ENCODE measurements around the gene UGT1A4. TPM values are rescaled to one million over a fixed set of nuclear protein-coding genes. Genes with fewer than 3 reads are reported as not detected.

UGT1A4 gene
- total RNA-seq, 1 donor from 2014 or later = not detected

- Histone ChIP-seq H3K4me3 (no peak overlapping the region), H3K36me3 (no peaks in the 10 kb centered on the region), H3K27me3 (no peaks in the 10 kb centered on the region), H3K9me3 (no peaks in the 10 kb centered on the region), H3K27ac (no peak overlapping the region), H3K4me1 (no peaks in the 10 kb centered on the region)
- intact Hi-C loops (cut with DNase I) = no loop called here
- TF ChIP-seq CTCF (IDR thresholded peaks at IDR 0.05) = no peak
- no peak for DNase-seq (ENCODE audit: low spot score in 2 of 2)
Measured at GRCh38 chr2:233758141-233758540, 39.6 kb downstream of the UGT1A4 start.

DNA sequence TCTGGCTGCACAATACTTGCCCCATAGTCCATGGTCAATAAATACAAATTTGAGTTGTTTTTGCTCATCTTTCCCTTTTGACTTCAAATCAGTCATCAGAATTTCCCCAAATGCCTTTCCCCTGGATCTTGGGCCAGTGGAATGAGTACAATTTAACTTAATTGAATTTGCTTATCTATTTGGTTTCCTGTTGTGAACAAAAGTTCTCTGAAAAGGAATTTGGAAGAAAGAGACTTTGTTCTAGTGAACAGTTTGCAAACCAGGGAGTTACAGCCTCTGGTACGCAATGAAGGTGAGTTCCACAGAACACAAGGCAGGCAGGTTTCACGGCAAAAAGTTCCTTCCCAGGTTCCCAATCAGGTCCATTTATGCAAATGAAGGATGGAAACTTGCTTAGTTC, 40.3 kb downstream of the UGT1A4 start:
- no peaks in the 10 kb centered on the region for H3K9me3 ChIP-seq
- no peak for DNase-seq (ENCODE audit: low spot score in 2 of 2)
- H3K4me1 ChIP-seq = no peaks in the 10 kb centered on the region
- H3K27ac ChIP-seq = no peak overlapping the region
- H3K27me3 ChIP-seq = no peaks in the 10 kb centered on the region
- H3K36me3 ChIP-seq = no peaks in the 10 kb centered on the region
- H3K4me3 ChIP-seq = no peak overlapping the region
- TF ChIP-seq CTCF (IDR thresholded peaks at IDR 0.05) = no peak
- intact Hi-C loops (cut with DNase I) = no loop called here

DNA sequence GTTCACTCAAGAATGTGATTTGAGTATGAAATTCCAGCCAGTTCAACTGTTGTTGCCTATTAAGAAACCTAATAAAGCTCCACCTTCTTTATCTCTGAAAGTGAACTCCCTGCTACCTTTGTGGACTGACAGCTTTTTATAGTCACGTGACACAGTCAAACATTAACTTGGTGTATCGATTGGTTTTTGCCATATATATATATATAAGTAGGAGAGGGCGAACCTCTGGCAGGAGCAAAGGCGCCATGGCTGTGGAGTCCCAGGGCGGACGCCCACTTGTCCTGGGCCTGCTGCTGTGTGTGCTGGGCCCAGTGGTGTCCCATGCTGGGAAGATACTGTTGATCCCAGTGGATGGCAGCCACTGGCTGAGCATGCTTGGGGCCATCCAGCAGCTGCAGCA, 41.5 kb downstream of the UGT1A4 start, which contains the start of gene UGT1A1:
Gene UGT1A1 (plus strand): TSS at position 228 of the 400 bp plus-strand sequence. CDS start 18 bp downstream, at position 246.
- H3K4me3 ChIP-seq = no peak within 1 kb of the TSS
- TF ChIP-seq CTCF (IDR thresholded peaks at IDR 0.05) = no peak

DNA sequence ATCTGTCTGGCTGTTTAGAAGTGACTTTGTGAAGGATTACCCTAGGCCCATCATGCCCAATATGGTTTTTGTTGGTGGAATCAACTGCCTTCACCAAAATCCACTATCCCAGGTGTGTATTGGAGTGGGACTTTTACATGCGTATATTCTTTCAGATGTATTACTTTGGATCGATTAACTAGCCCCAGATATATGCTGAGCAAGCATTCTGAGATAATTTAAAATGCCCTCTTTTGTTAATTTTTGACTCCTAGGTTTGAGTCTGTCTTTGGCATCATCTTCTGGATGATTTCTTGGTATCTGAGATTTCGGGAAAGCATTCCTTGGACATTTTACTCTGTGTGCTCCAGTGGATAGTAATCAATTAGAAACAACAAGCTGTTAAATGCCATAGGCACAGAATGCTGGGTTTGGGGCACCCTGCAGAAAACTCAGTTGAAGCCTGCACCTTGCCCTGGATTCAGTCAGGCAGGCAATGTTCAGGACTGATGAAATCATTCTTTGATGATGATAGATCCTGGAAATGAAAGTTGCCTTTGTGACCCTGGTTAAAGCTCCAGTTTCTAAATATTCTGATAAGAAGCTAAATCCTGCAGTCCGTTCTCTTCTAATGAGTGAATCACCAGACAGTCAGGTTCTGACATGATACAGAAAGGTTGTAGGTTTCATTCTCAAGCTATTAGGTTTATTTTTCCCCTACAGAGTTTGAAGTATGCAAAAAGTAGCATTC, 42.7 kb downstream of the UGT1A4 start:
- Histone ChIP-seq H3K36me3 (no peaks in the 10 kb centered on the region), H3K4me3 (no peak overlapping the region)
- intact Hi-C loops (cut with DNase I) = no loop called here

More for the DNA sequence above, 41.5 kb downstream of the UGT1A4 start, which contains the start of gene UGT1A1:
- no peak within 1 kb of the TSS for H3K27ac ChIP-seq
- no peak for DNase-seq (ENCODE audit: low spot score in 2 of 2)
- H3K9me3 ChIP-seq = no peaks in the 10 kb centered on the region
- H3K36me3 ChIP-seq = no peaks in the 10 kb centered on the region
- intact Hi-C loops (cut with DNase I) = no loop called here
- H3K27me3 ChIP-seq = no peaks in the 10 kb centered on the region
- H3K4me1 ChIP-seq = no peaks in the 10 kb centered on the region

GRCh38 chr2:233764264-233764663, 45.7 kb downstream of the UGT1A4 start:
- TF ChIP-seq CTCF (IDR thresholded peaks at IDR 0.05) = no peak
- no peaks in the 10 kb centered on the region for H3K27me3 ChIP-seq
- no peak overlapping the region for H3K27ac ChIP-seq

More for the DNA sequence above, 42.7 kb downstream of the UGT1A4 start:
- no peak for TF ChIP-seq CTCF (IDR thresholded peaks at IDR 0.05)
- Histone ChIP-seq H3K4me1 (no peaks in the 10 kb centered on the region), H3K9me3 (no peaks in the 10 kb centered on the region), H3K27ac (no peak overlapping the region), H3K27me3 (no peaks in the 10 kb centered on the region)
- no peak for DNase-seq (ENCODE audit: low spot score in 2 of 2)

More at GRCh38 chr2:233764264-233764663, 45.7 kb downstream of the UGT1A4 start:
- Histone ChIP-seq H3K4me3 (no peak overlapping the region), H3K9me3 (no peaks in the 10 kb centered on the region), H3K4me1 (no peaks in the 10 kb centered on the region), H3K36me3 (no peaks in the 10 kb centered on the region)
- DNase-seq (ENCODE audit: low spot score in 2 of 2) = no peak
- intact Hi-C loops (cut with DNase I) = no loop called here
